Keratinocyte (primary cell): Measurements from ENCODE around the gene NRN1L.

Experiments
- CTCF ChIP-seq, 3 experiments: IDR thresholded peaks in 1 of 3; conservative IDR thresholded peaks in 1 of 3; optimal IDR thresholded peaks in 1 of 3; 2 replicates in 2 of 3; 3 replicates in 1 of 3; pipeline versions ENCODE3 to v1.5.1; 2011; ENCODE audit warnings: low read length in 3 of 3, mild to moderate bottlenecking in 3 of 3, moderate library complexity in 2 of 3, control low read depth in 1 of 3, inconsistent platforms in 1 of 3; ENCODE audit not compliant: insufficient read depth in 2 of 3; ENCODE audit errors: extremely low read depth in 1 of 3
- EZH2 ChIP-seq: IDR thresholded peaks from one replicate; pipeline ENCODE4 v1.6.1; 2012; ENCODE audit warnings: inconsistent platforms, mild to moderate bottlenecking, low read length, moderate library complexity

GRCh38 chr16:67934306-67935100 is 49.8 kb downstream of the NRN1L start:
- TF ChIP-seq CTCF (optimal IDR thresholded peaks at IDR 0.05 in 1 of 3, IDR thresholded peaks at IDR 0.05 in 1 of 3, conservative IDR thresholded peaks at IDR 0.05 in 1 of 3; ENCODE audit: extremely low read depth in 1 of 3, insufficient read depth in 2 of 3, low read length in 3 of 3) (no peak), EZH2 (no peak)
